Measurements from ENCODE around the gene DOLK.

DOLK gene

DNA sequence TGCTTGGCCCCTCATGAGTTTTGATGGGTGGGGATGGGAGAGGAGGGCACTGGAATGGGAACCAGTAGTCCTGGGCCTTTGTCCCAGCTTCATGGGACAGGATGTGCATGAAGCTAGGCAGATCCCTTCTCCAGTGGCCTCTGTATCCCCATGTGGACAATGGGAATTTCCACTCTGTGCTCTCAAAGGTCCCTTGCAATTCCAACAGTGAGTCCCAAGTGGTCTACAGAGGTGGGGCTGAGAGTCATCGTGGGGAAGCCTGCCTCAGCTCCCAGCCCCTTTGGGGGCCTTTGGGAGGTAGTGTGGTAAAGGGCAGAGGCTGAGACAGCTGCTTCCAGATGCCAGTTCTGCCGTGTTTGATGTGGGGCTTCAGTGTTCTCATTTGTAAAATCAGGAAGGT lies 28.5 kb downstream of the DOLK start:
- Histone ChIP-seq H3K4me3 (ENCODE audit: low read length in 2 of 2) (no peak overlapping the region), H3K27me3 (ENCODE audit: control insufficient read depth in 2 of 2, insufficient read depth in 2 of 2, low read length in 2 of 2) (no peaks in the 10 kb centered on the region), H3K27ac (ENCODE audit: low read depth in 2 of 2, low read length in 2 of 2) (no peak overlapping the region), H3K36me3 (ENCODE audit: control insufficient read depth in 2 of 2, insufficient read depth in 2 of 2, low read length in 2 of 2) (peaks cover 8 to 10% of the 10 kb centered on the region in 2 donors), H3K4me1 (ENCODE audit: control insufficient read depth in 2 of 2, insufficient read depth in 2 of 2, low read length in 2 of 2) (peaks cover 2 to 4% of the 10 kb centered on the region in 2 donors), H3K9me3 (ENCODE audit: control insufficient read depth in 2 of 2, low read length in 2 of 2) (no peaks in the 10 kb centered on the region), H3K9ac (ENCODE audit: low read depth in 1 of 2, low read length in 2 of 2) (no peak overlapping the region)

GRCh38 chr9:128917151-128917849 lies 30.1 kb downstream of the DOLK start:
- H3K27me3 ChIP-seq (ENCODE audit: control insufficient read depth in 2 of 2, insufficient read depth in 2 of 2, low read length in 2 of 2): no peaks in the 10 kb centered on the region
- H3K9ac ChIP-seq (ENCODE audit: low read depth in 1 of 2, low read length in 2 of 2): no peak overlapping the region
- no peaks in the 10 kb centered on the region for H3K9me3 ChIP-seq (ENCODE audit: control insufficient read depth in 2 of 2, low read length in 2 of 2)
- peaks cover 10 to 11% of the 10 kb centered on the region in 2 donors for H3K36me3 ChIP-seq (ENCODE audit: control insufficient read depth in 2 of 2, insufficient read depth in 2 of 2, low read length in 2 of 2)
- H3K4me1 ChIP-seq (ENCODE audit: control insufficient read depth in 2 of 2, insufficient read depth in 2 of 2, low read length in 2 of 2): peaks cover 2 to 8% of the 10 kb centered on the region in 2 donors
- H3K4me3 ChIP-seq (ENCODE audit: low read length in 2 of 2): no peak overlapping the region
- H3K27ac ChIP-seq (ENCODE audit: low read depth in 2 of 2, low read length in 2 of 2): peak overlapping the region; percentile 18 to 44

DNA sequence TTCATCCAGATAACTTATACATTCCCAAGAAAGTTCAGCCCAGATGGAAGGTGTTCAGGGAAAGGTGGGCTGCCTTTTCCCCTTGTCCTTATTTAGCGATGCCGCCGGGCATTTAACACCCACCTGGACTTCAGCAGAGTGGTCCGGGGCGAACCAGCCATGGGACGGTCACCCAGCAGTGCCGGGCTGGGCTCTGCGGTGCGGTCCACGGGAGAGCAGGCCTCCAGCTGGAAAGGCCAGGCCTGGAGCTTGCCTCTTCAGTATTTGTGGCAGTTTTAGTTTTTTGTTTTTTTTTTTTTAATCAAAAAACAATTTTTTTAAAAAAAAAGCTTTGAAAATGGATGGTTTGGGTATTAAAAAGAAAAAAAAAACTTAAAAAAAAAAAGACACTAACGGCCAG lies 30.7 kb downstream of the DOLK start:
- Histone ChIP-seq H3K9me3 (ENCODE audit: control insufficient read depth in 2 of 2, low read length in 2 of 2) (no peaks in the 10 kb centered on the region), H3K36me3 (ENCODE audit: control insufficient read depth in 2 of 2, insufficient read depth in 2 of 2, low read length in 2 of 2) (peaks cover 10 to 11% of the 10 kb centered on the region in 2 donors), H3K27me3 (ENCODE audit: control insufficient read depth in 2 of 2, insufficient read depth in 2 of 2, low read length in 2 of 2) (no peaks in the 10 kb centered on the region), H3K27ac (ENCODE audit: low read depth in 2 of 2, low read length in 2 of 2) (peak overlapping the region; percentile 48 to 73), H3K9ac (ENCODE audit: low read depth in 1 of 2, low read length in 2 of 2) (peak overlapping the region in 1 of 2 donors; percentile 35), H3K4me1 (ENCODE audit: control insufficient read depth in 2 of 2, insufficient read depth in 2 of 2, low read length in 2 of 2) (peaks cover 2 to 12% of the 10 kb centered on the region in 2 donors), H3K4me3 (ENCODE audit: low read length in 2 of 2) (no peak overlapping the region)

DNA sequence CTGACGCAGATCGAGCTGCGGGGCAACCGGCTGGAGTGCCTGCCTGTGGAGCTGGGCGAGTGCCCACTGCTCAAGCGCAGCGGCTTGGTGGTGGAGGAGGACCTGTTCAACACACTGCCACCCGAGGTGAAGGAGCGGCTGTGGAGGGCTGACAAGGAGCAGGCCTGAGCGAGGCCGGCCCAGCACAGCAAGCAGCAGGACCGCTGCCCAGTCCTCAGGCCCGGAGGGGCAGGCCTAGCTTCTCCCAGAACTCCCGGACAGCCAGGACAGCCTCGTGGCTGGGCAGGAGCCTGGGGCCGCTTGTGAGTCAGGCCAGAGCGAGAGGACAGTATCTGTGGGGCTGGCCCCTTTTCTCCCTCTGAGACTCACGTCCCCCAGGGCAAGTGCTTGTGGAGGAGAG lies 31.2 kb downstream of the DOLK start:
- Histone ChIP-seq H3K9ac (ENCODE audit: low read depth in 1 of 2, low read length in 2 of 2) (no peak overlapping the region), H3K4me1 (ENCODE audit: control insufficient read depth in 2 of 2, insufficient read depth in 2 of 2, low read length in 2 of 2) (peaks cover 2 to 13% of the 10 kb centered on the region in 2 donors)

GRCh38 chr9:128913995-128914772 lies 33.2 kb downstream of the DOLK start:
- H3K9ac ChIP-seq (ENCODE audit: low read depth in 1 of 2, low read length in 2 of 2): no peak overlapping the region
- H3K4me1 ChIP-seq (ENCODE audit: control insufficient read depth in 2 of 2, insufficient read depth in 2 of 2, low read length in 2 of 2): peaks cover 2 to 13% of the 10 kb centered on the region in 2 donors
- no peak overlapping the region for H3K27ac ChIP-seq (ENCODE audit: low read depth in 2 of 2, low read length in 2 of 2)

More for the DNA sequence above, 31.2 kb downstream of the DOLK start:
- Histone ChIP-seq H3K27me3 (ENCODE audit: control insufficient read depth in 2 of 2, insufficient read depth in 2 of 2, low read length in 2 of 2) (no peaks in the 10 kb centered on the region), H3K9me3 (ENCODE audit: control insufficient read depth in 2 of 2, low read length in 2 of 2) (no peaks in the 10 kb centered on the region), H3K4me3 (ENCODE audit: low read length in 2 of 2) (no peak overlapping the region), H3K27ac (ENCODE audit: low read depth in 2 of 2, low read length in 2 of 2) (peak overlapping the region; percentile 48 to 73), H3K36me3 (ENCODE audit: control insufficient read depth in 2 of 2, insufficient read depth in 2 of 2, low read length in 2 of 2) (peaks cover 10 to 11% of the 10 kb centered on the region in 2 donors)

DNA sequence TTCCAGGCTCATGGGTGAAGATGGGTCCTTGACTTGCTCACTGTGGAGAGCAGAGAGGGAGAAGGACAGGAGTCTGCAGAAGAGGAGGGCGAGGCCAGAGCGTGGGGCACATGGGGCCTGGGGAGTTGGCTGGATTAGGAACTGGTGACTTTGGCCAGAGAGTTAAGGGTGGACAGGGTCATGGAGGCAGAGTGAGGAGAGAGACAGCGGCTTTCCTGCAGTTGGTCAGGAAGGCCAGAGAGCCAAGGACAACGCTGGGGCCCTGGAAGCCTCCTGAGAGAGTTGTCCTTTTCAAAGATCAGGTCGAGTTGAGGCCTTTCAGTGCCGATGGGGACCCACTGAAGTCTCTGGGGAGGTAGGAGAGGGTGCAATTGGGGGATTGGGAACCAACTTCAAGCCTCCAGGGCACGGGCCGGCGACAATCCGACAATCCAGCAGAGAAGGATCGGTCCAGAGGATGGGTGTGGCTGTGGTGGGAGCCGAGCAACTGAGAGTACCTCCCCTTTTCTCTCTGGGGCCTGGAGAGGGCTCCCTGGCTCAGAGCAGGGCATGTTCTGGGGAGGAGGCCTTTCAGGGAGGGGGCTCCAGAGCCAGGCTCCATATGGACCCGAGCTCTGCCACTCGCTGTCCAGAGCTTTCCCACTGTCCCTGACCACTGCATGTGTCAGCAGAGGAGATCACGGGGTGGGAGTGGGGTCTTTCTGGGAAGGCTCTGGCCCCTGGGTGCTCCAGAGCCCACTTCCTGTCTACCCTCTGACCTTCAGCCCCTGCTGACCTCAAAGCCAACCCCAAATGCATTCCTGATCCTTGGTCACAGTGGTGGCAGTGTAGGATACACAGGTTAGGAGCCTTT lies 34.1 kb downstream of the DOLK start:
- Histone ChIP-seq H3K9me3 (ENCODE audit: control insufficient read depth in 2 of 2, low read length in 2 of 2) (no peaks in the 10 kb centered on the region), H3K9ac (ENCODE audit: low read depth in 1 of 2, low read length in 2 of 2) (no peak overlapping the region), H3K27me3 (ENCODE audit: control insufficient read depth in 2 of 2, insufficient read depth in 2 of 2, low read length in 2 of 2) (no peaks in the 10 kb centered on the region), H3K36me3 (ENCODE audit: control insufficient read depth in 2 of 2, insufficient read depth in 2 of 2, low read length in 2 of 2) (peaks cover 26 to 28% of the 10 kb centered on the region in 2 donors), H3K4me1 (ENCODE audit: control insufficient read depth in 2 of 2, insufficient read depth in 2 of 2, low read length in 2 of 2) (peaks cover 2 to 13% of the 10 kb centered on the region in 2 donors), H3K27ac (ENCODE audit: low read depth in 2 of 2, low read length in 2 of 2) (peak overlapping the region; percentile 15 to 28), H3K4me3 (ENCODE audit: low read length in 2 of 2) (no peak overlapping the region)

More at GRCh38 chr9:128913995-128914772, 33.2 kb downstream of the DOLK start:
- Histone ChIP-seq H3K36me3 (ENCODE audit: control insufficient read depth in 2 of 2, insufficient read depth in 2 of 2, low read length in 2 of 2) (peaks cover 18 to 19% of the 10 kb centered on the region in 2 donors), H3K9me3 (ENCODE audit: control insufficient read depth in 2 of 2, low read length in 2 of 2) (no peaks in the 10 kb centered on the region), H3K27me3 (ENCODE audit: control insufficient read depth in 2 of 2, insufficient read depth in 2 of 2, low read length in 2 of 2) (no peaks in the 10 kb centered on the region), H3K4me3 (ENCODE audit: low read length in 2 of 2) (no peak overlapping the region)

DNA sequence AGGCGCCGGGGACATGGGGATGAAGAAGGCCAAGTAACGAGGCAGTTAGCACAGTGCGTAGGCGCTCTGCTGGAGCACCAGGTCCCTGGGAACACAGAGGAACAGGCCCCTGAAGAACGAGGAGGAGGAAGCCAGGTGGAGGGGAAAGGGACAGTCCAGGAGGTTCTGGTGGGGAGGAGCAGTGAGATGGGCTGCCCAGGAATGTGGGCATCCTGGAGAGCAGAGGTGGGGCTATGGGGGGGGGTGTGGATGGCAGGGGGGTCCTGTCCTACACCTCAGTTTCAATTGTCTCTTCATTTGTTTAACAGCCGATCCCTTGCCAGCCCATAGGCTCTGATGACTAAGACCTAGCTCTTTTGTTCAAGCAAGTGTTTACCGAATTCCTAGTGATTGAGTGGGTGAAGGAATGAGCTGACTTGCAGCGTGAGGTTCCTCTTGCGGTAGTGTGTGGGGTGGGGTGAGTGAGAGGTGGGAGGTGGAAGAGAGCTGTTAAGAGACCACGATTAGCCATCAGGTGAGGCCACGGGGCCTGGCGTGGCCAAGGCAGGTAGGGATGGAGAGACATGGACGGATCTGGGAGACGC lies 35.0 kb downstream of the DOLK start:
- no peaks in the 10 kb centered on the region for H3K27me3 ChIP-seq (ENCODE audit: control insufficient read depth in 2 of 2, insufficient read depth in 2 of 2, low read length in 2 of 2)
- H3K27ac ChIP-seq (ENCODE audit: low read depth in 2 of 2, low read length in 2 of 2): peak overlapping the region in 1 of 2 donors; percentile 59
- H3K9ac ChIP-seq (ENCODE audit: low read depth in 1 of 2, low read length in 2 of 2): no peak overlapping the region
- peaks cover 2 to 13% of the 10 kb centered on the region in 2 donors for H3K4me1 ChIP-seq (ENCODE audit: control insufficient read depth in 2 of 2, insufficient read depth in 2 of 2, low read length in 2 of 2)
- H3K4me3 ChIP-seq (ENCODE audit: low read length in 2 of 2): no peak overlapping the region
- H3K36me3 ChIP-seq (ENCODE audit: control insufficient read depth in 2 of 2, insufficient read depth in 2 of 2, low read length in 2 of 2): peaks cover 31 to 37% of the 10 kb centered on the region in 2 donors
- no peaks in the 10 kb centered on the region for H3K9me3 ChIP-seq (ENCODE audit: control insufficient read depth in 2 of 2, low read length in 2 of 2)

DNA sequence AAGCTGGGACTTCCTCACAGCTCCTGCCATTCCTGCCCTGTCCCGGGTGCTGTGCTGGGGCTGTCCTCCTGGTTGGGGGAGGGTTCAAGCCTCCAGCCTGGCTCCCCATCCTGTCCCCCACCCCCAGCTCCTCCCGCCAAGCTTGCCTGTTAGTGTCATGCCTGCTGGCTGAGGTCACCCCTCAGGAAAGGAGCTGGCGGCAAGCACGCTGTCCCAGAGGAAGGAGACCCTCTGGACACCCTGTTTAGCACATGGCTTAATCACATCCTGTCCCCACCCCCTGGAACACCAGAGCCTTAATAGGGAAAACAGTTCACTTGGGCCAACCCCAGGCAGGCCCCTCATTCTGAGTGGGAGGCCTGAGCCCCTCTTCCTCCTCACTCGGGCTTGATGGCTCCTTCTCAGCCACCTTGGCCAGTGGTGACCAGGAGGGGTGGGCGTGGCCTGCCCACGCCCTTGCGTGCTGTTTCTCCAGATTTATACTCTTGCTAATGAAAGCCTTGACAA lies 35.8 kb downstream of the DOLK start:
- peak overlapping the region; percentile 43 to 59 for H3K27ac ChIP-seq (ENCODE audit: low read depth in 2 of 2, low read length in 2 of 2)
- peak overlapping the region in 1 of 2 donors; percentile 31 for H3K9ac ChIP-seq (ENCODE audit: low read depth in 1 of 2, low read length in 2 of 2)
- H3K27me3 ChIP-seq (ENCODE audit: control insufficient read depth in 2 of 2, insufficient read depth in 2 of 2, low read length in 2 of 2): no peaks in the 10 kb centered on the region
- H3K4me1 ChIP-seq (ENCODE audit: control insufficient read depth in 2 of 2, insufficient read depth in 2 of 2, low read length in 2 of 2): peaks cover under 1 to 11% of the 10 kb centered on the region in 2 donors
- H3K4me3 ChIP-seq (ENCODE audit: low read length in 2 of 2): no peak overlapping the region
- H3K36me3 ChIP-seq (ENCODE audit: control insufficient read depth in 2 of 2, insufficient read depth in 2 of 2, low read length in 2 of 2): peaks cover 32 to 39% of the 10 kb centered on the region in 2 donors
- no peaks in the 10 kb centered on the region for H3K9me3 ChIP-seq (ENCODE audit: control insufficient read depth in 2 of 2, low read length in 2 of 2)

GRCh38 chr9:128910906-128911305 lies 36.5 kb downstream of the DOLK start:
- Histone ChIP-seq H3K27ac (ENCODE audit: low read depth in 2 of 2, low read length in 2 of 2) (peak overlapping the region; percentile 34 to 43), H3K9me3 (ENCODE audit: control insufficient read depth in 2 of 2, low read length in 2 of 2) (no peaks in the 10 kb centered on the region), H3K36me3 (ENCODE audit: control insufficient read depth in 2 of 2, insufficient read depth in 2 of 2, low read length in 2 of 2) (peaks cover 32% of the 10 kb centered on the region in 2 donors), H3K9ac (ENCODE audit: low read depth in 1 of 2, low read length in 2 of 2) (peak overlapping the region in 1 of 2 donors; percentile 5), H3K4me1 (ENCODE audit: control insufficient read depth in 2 of 2, insufficient read depth in 2 of 2, low read length in 2 of 2) (peaks cover 0 to 9% of the 10 kb centered on the region in 2 donors), H3K27me3 (ENCODE audit: control insufficient read depth in 2 of 2, insufficient read depth in 2 of 2, low read length in 2 of 2) (no peaks in the 10 kb centered on the region), H3K4me3 (ENCODE audit: low read length in 2 of 2) (no peak overlapping the region)

Data from mucosa of rectum (tissue), 2 donors.